Stimulated activated CD4-positive, alpha-beta T cell treated with anti-CD3 and anti-CD28 coated beads, Interleukin-12 subunit alpha, Interleukin-12 subunit beta, amount 100 ng/mL, for 4 hours (primary cell): ENCODE measurements around the gene USP34.

ENCODE experiments used
- DNase-seq: peaks from one replicate; pipeline ENCODE4 v3.0.0-alpha.2; 2020

The USP34 gene

DNA sequence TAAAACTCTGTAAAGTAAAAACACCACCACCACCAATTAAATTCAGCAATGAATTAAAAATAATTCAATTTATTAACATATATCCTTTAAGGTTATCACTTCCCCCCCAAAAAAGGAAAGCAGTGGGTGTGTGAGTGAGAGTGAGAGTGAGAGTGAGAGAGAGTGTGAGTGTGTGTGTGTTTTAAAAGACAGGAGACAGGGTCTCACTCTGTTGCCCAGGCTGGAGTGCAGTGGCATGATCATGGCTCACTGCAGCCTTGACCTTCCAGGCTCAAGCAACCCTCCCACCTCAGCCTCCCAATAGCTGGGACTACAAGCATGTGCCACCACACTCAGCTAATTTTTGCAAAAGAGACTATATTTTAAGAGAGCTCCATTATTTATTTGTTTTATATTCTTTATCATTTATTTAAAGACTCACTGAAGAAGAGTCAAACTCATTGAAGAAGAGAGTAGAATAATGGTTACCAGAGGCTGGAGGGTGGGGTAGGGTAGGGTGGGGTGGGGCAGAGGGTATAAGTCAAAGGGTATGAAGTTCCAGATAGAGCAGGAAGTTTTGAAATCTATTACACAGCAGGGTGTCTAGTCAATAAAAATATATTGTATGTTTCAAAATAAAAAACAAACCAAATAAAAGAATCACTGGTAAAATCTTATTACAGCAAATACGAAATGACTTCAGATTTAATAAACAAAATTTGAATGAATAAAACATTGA lies 187.3 kb downstream of the USP34 start:
- DNase-seq = no peak

GRCh38 chr2:61282104-61282590 lies 188.7 kb downstream of the USP34 start:
- no peak for DNase-seq

GRCh38 chr2:61281321-61281720 lies 189.6 kb downstream of the USP34 start:
- DNase-seq = no peak

DNA sequence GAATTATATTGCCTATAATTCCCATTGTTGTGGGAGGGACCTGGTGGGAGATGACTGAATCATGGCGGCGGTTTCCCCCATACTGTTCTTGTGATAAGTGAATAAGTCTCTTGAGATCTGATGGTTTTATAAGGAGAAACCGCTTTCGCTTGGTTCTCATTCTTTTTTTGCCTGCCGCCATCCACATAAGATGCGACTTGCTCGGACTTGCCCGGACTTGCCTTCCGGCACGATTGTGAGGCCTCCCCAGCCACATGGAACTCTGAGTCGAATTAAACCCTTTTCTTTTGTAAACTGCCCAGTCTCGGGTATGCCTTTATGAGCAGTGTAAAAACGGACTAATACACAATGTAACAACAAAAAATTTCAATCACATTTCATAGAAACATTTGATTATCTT lies 193.1 kb downstream of the USP34 start:
- no peak for DNase-seq

DNA sequence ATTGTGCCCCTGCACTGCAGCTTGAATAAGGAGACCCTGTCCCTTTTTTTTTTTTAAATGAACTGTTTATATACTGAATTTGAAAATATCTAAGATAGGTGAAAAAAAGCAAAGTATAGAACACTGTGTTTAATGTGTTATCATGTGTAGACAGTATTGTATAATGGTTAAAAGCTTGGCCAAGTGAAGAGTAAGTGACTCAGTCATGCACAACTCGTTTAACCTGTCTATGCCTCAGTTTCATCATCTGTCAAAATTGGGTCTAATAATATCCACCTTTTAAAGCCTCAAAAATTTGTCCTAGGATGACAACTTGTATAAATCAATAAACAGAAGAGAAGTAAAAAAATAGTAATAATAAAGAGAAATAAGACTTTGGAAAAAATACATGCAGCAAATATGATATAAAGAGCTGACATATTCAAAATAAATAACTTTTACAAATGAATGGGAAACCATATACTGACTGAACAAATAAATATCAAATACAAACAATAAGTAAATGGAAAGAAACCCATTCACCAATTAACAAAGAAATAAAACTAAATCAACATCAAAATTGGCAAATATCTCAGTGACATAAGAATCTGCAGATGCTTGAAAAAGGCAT lies 195.2 kb downstream of the USP34 start:
- no peak for DNase-seq

GRCh38 chr2:61272421-61273070 lies 198.3 kb downstream of the USP34 start:
- DNase-seq = no peak

DNA sequence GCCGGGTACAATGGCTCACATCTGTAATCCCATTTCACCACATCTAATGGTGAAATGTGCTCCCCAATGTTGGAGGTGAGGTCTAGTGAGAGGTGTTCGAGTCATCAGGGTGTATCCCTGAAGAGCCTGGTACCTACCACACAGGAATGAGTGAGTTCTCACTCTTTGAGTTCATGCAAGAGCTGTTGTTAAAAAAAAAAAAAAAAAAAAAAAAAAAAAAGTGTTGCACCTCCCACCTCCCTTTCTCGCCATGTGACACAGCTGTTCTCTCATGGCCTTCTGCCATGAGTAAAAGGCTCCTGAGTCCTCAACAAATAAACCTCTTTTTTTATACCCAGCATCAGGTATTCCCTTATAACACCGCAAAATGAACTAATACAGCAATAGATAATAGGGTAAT lies 202.6 kb downstream of the USP34 start:
- DNase-seq = no peak

- DNase-seq = no peak
These were observed 204.0 kb downstream of the USP34 start for GRCh38 chr2:61266632-61267505.

GRCh38 chr2:61263830-61264229 lies 207.1 kb downstream of the USP34 start:
- no peak for DNase-seq

GRCh38 chr2:61262699-61263098 lies 208.2 kb downstream of the USP34 start:
- no peak for DNase-seq

DNA sequence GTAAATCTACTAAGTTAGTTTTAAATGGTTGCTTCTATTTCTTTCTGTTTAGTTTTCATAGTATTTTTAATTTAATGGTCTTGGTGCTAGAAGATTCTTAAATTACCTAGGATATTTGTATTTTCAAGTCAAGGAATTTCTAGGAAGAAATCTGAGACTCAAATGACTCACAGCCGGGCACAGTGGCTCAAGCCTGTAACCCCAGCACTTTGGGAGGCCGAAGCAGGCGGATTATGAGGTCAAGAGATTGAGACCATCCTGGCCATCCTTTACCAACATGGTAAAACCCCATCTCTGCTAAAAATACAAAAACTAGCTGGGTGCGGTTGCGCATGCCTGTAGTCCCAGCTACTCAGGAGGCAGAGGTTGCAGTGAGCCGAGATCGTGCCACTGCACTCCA lies 213.4 kb downstream of the USP34 start:
- DNase-seq = no peak

- no peak for DNase-seq
These were observed 215.1 kb downstream of the USP34 start for GRCh38 chr2:61255580-61256437.

GRCh38 chr2:61254536-61254935 lies 216.4 kb downstream of the USP34 start:
- DNase-seq = no peak

- no peak for DNase-seq
These were observed 217.8 kb downstream of the USP34 start for GRCh38 chr2:61253136-61253535.

DNA sequence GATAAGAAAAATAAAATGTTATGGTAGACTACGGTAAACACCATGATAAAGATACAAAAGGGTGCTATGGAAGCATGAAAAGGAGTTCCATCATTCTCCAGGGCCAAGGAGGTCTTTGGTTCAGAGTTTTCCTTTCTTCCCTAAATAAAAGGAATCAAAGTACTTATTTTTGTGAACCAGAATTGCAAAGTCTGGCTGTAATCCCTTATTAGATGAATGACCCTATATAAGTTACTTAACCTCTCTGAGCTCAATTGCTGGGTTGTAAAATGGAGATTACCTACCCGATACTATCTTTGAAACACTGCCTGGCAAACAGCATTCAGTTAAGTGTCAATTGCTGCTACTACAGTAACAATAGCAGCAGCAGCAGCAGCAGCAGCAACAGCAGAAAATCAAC lies 218.9 kb downstream of the USP34 start:
- DNase-seq = no peak

DNA sequence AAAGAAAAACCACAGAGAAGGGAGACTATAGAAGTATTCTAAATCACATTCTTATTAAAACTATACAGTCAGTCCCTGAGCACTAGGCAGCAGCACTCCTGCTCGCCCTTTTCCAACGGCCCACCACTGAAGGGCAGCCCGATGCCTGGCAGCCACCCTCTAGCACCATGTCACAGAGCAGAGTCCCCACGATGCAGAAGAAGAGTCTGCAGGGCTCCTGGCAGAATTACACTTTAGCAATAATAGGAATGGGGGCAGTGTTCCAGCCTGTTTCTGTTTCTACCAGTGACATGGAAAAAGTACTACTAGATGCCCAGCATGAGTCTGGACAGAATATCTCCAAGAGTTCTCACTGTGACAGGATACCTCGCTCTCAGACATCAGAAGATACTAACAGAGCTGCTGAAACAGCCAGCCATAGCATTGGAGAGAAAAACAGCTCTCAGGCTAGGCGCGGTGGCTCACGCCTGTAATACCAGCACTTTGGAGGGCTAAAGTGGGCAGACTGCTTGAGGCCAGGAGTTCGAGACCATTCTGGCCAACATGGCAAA lies 221.3 kb downstream of the USP34 start:
- no peak for DNase-seq

DNA sequence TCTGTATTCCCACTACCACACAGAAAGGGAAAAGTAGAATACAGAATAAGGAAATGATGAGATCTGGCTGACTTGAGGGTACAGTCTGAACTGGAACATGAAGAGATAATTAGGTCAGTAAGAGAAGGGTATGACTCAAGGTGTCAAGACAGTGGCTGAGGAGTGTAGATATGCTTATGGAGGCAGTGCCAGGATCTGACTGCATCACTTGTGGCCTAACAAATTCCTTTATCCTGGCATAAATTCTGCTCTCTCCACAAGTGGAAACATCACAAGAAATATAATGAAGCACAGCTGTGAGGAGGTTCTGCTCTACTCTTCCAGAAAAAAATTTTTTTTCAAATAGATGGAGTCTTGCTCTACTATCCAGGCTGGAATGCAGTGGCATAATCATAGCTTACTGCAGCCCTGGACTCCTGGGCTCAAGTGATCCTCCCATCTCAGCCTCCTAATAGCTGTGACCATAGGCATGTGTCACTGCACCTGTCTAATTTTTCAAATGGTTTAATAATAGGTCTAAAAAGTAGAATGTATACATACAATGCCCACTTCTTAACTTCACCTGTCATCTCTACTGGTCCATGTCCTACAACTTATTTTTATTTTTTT lies 223.6 kb downstream of the USP34 start:
- no peak for DNase-seq

GRCh38 chr2:61244694-61245093 lies 226.2 kb downstream of the USP34 start:
- no peak for DNase-seq

GRCh38 chr2:61241266-61241665 lies 229.6 kb downstream of the USP34 start:
- DNase-seq = no peak

GRCh38 chr2:61238219-61239012 lies 232.5 kb downstream of the USP34 start:
- DNase-seq = no peak

- DNase-seq = no peak
These were observed 235.2 kb downstream of the USP34 start for GRCh38 chr2:61235716-61236115.
